ENCODE measurements around the gene SCGB1C1. TPM values are rescaled to one million over a fixed set of nuclear protein-coding genes. Genes with fewer than 3 reads are reported as not detected.

Gene SCGB1C1
- total and polyA plus RNA-seq, 10 of the 15 experiments (the other 5 are each of a cell fraction or from before 2014, with no cell fraction given): not detected

- in situ Hi-C loops (cut with MboI): no loop called here
- TF ChIP-seq RFX5 (IDR thresholded peaks at IDR 0.05; ENCODE audit: low read depth, low read length) (no peak), SP1 (IDR thresholded peaks at IDR 0.05; ENCODE audit: low read depth, low read length) (no peak), FOS (IDR thresholded peaks at IDR 0.05; ENCODE audit: borderline replicate concordance, extremely low read depth, insufficient read length) (no peak), CTCF (IDR thresholded peaks at IDR 0.05 in 2 of 3, conservative IDR thresholded peaks at IDR 0.05 in 1 of 3; ENCODE audit: control insufficient read depth in 2 of 3, extremely low read depth in 1 of 3, insufficient read depth in 1 of 3, low read depth in 3 of 3, low read length in 3 of 3) (no peak), GATAD2B (conservative IDR thresholded peaks at IDR 0.05; ENCODE audit: low read depth) (no peak), SUPT20H (IDR thresholded peaks at IDR 0.05; ENCODE audit: borderline replicate concordance, control insufficient read depth, low read depth, low read length) (no peak), RELB (IDR thresholded peaks at IDR 0.05; ENCODE audit: low read depth) (no peak), BACH1 (IDR thresholded peaks at IDR 0.05; ENCODE audit: borderline replicate concordance) (no peak), RAD21 (IDR thresholded peaks at IDR 0.05; ENCODE audit: insufficient read depth, low read depth, low read length) (no peak), YY1 (IDR thresholded peaks at IDR 0.05; ENCODE audit: low read depth, low read length) (no peak), EP300 (IDR thresholded peaks at IDR 0.05; ENCODE audit: borderline replicate concordance in 1 of 2, control insufficient read depth in 1 of 2, low read depth in 2 of 2, low read length in 2 of 2) (no peak), SIN3A (IDR thresholded peaks at IDR 0.05; ENCODE audit: low read depth, low read length) (no peak), SMARCA5 (IDR thresholded peaks at IDR 0.05) (no peak), POLR2AphosphoS2 (IDR thresholded peaks at IDR 0.05; ENCODE audit: low read depth, low read length) (no peak)
- TF ChIP-seq, protein P1, sequence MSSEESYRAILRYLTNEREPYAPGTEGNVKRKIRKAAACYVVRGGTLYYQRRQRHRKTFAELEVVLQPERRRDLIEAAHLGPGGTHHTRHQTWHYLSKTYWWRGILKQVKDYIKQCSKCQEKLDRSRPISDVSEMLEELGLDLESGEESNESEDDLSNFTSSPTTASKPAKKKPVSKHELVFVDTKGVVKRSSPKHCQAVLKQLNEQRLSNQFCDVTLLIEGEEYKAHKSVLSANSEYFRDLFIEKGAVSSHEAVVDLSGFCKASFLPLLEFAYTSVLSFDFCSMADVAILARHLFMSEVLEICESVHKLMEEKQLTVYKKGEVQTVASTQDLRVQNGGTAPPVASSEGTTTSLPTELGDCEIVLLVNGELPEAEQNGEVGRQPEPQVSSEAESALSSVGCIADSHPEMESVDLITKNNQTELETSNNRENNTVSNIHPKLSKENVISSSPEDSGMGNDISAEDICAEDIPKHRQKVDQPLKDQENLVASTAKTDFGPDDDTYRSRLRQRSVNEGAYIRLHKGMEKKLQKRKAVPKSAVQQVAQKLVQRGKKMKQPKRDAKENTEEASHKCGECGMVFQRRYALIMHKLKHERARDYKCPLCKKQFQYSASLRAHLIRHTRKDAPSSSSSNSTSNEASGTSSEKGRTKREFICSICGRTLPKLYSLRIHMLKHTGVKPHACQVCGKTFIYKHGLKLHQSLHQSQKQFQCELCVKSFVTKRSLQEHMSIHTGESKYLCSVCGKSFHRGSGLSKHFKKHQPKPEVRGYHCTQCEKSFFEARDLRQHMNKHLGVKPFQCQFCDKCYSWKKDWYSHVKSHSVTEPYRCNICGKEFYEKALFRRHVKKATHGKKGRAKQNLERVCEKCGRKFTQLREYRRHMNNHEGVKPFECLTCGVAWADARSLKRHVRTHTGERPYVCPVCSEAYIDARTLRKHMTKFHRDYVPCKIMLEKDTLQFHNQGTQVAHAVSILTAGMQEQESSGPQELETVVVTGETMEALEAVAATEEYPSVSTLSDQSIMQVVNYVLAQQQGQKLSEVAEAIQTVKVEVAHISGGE (CRISPR knock-in tag; IDR thresholded peaks at IDR 0.05): no peak
Observed at GRCh38 chr11:235180-235579, 42.3 kb downstream of the SCGB1C1 start.

More at GRCh38 chr11:235180-235579, 42.3 kb downstream of the SCGB1C1 start:
- DNase-seq (ENCODE audit: low read depth, low spot score): no peak
- TSS peak; percentile 78 for BruUV-seq (replicated peaks)
- H3K9ac ChIP-seq (ENCODE audit: control insufficient read depth, insufficient read depth, low read length): peak overlapping the region; percentile 86
- peak overlapping the region; percentile 98 for H3K4me2 ChIP-seq (ENCODE audit: control insufficient read depth, insufficient read depth)
- 80% methylated on average over 8 of the region's 8 CpGs for WGBS (ENCODE audit: insufficient coverage, insufficient replicate concordance, low lambda C conversion rate, missing lambda C conversion rate)
- ChIA-PET SMC1A (ENCODE audit: uncharacterized antibody, unreplicated experiment) (interaction anchor here (0.6 to 1.3 kb wide), 4 partner anchors 15 to 278 kb away, joined by 3 to 4 read pairs (median 3); no protein-coding TSS in a partner anchor), CTCF (interaction anchor here (0.8 to 1.4 kb wide), 3 partner anchors 19 to 74 kb away, joined by 3 to 4 read pairs (median 3); partner anchors contain the start of gene BET1L), RAD21 (ENCODE audit: unreplicated experiment) (interaction anchor here (0.8 to 1.9 kb wide), 2 partner anchors 23 to 28 kb away, joined by 3 to 6 read pairs; partner anchors contain the start of genes BET1L and RIC8A), POLR2A (interaction anchor here (1.1 to 2.6 kb wide), 3 partner anchors 16 to 117 kb away, joined by 3 to 12 read pairs (median 4); partner anchors contain the start of genes BET1L and RIC8A)
- intact Hi-C loops (cut with micrococcal nuclease; ENCODE audit: unreplicated experiment): no loop called here
- no peaks in the 10 kb centered on the region for H3K9me3 ChIP-seq (replicated peaks; ENCODE audit: control insufficient read depth, insufficient read depth, low read length)
- no peak for ATAC-seq
- H3K27ac ChIP-seq (ENCODE audit: control insufficient read depth, insufficient read depth): peak overlapping the region; percentile 71
- H3K4me1 ChIP-seq (ENCODE audit: control insufficient read depth, insufficient read depth, low read length): no peaks in the 10 kb centered on the region
- H3K36me3 ChIP-seq (ENCODE audit: control insufficient read depth in 2 of 2, insufficient read depth in 2 of 2, low read length in 1 of 2): 0 out of 4 replicates have a peak, but pooled peaks cover 0 to 10% of the 10 kb centered on the region in 2 experiments
- peak overlapping the region; percentile 80 for H3K4me3 ChIP-seq
- H3K27me3 ChIP-seq (replicated peaks in 1 of 2; ENCODE audit: control insufficient read depth in 2 of 2, insufficient read depth in 2 of 2, low read length in 1 of 2): no peaks in the 10 kb centered on the region
- no peak for FAIRE-seq
- no peaks in the 10 kb centered on the region for H4K20me1 ChIP-seq (ENCODE audit: control insufficient read depth, insufficient read depth)
- no peak overlapping the region for H2AFZ ChIP-seq (ENCODE audit: control insufficient read depth, low read depth, low read length)
- H3K79me2 ChIP-seq (ENCODE audit: control insufficient read depth, insufficient read depth, low read length): peaks cover 38% of the 10 kb centered on the region
